Smooth muscle cell of bladder (primary cell): ENCODE measurements around the gene NAA10. TPM values are rescaled to one million over a fixed set of nuclear protein-coding genes. Genes with fewer than 3 reads are reported as not detected.

Experiments used
- total RNA-seq: library from RNA; depleted of rRNA; stranded (reverse); fragments of >200 nt; gene quantifications from 2 replicates; pipeline ENCODE4 v1.2.3, GENCODE V29; 2014

Gene NAA10
- total RNA-seq: 30.6 and 40.2 TPM in 2 replicates

GRCh38 chrX:153934762-153935325 lies at the start of gene NAA10:
NAA10 (minus strand) TSS chrX:153935037; CDS start chrX:153934904, 133 bp downstream.

GRCh38 chrX:153972368-153973126 lies 37.7 kb upstream of the NAA10 start, which contains the start of gene TMEM187:
TMEM187 (plus strand) TSS chrX:153972754; CDS start chrX:153982063, 9,309 bp downstream.

GRCh38 chrX:153971450-153972367 lies 36.9 kb upstream of the NAA10 start, which contains the start of gene HCFC1:
HCFC1 (minus strand) TSS chrX:153971818; CDS start chrX:153970840, 978 bp downstream.

GRCh38 chrX:153944140-153944799 lies 9.4 kb upstream of the NAA10 start, which contains the start of gene RENBP:
RENBP (minus strand) TSS chrX:153944643; CDS start chrX:153944610, 33 bp downstream.

GRCh38 chrX:153925739-153926551 lies 8.9 kb downstream of the NAA10 start, which contains the start of gene ARHGAP4:
ARHGAP4 (minus strand) TSS chrX:153926264; CDS start chrX:153926202, 62 bp downstream.

GRCh38 chrX:153903991-153904957 lies 30.6 kb downstream of the NAA10 start, which contains the start of gene AVPR2:
AVPR2 (plus strand) TSS chrX:153904673; CDS start chrX:153905146, 473 bp downstream.

GRCh38 chrX:153885968-153886903 lies 48.6 kb downstream of the NAA10 start, which contains the start of gene L1CAM:
L1CAM (minus strand) TSS chrX:153886173; CDS start chrX:153875836, 10,337 bp downstream.

Other genes with a start within 250 kb of the NAA10 start
- 9.8 and 20.7 TPM in 2 replicates for gene SLC6A8, start 247.1 kb downstream of the NAA10 start, total RNA-seq
- gene BCAP31, start 210.7 kb downstream of the NAA10 start, total RNA-seq: 133 and 217 TPM in 2 replicates
- 7.3 and 11.2 TPM in 2 replicates for gene ABCD1, start 210.2 kb downstream of the NAA10 start, total RNA-seq
- 1.3 and 3.9 TPM in 2 replicates for gene PLXNB3, start 170.8 kb downstream of the NAA10 start, total RNA-seq
- gene SRPK3, start 154.0 kb downstream of the NAA10 start, total RNA-seq: 0.43 and 0.74 TPM in 2 replicates
- 47.7 and 52.5 TPM in 2 replicates for gene IDH3G, start 140.7 kb downstream of the NAA10 start, total RNA-seq
- gene SSR4, start 140.4 kb downstream of the NAA10 start, total RNA-seq: 163 and 186 TPM in 2 replicates
- 0.14 and 0.18 TPM in 2 replicates for gene PDZD4, start 104.5 kb downstream of the NAA10 start, total RNA-seq
- 0.28 TPM in 2 replicates for gene L1CAM, start 48.9 kb downstream of the NAA10 start, total RNA-seq
- not detected in 2 replicates for gene AVPR2, start 30.4 kb downstream of the NAA10 start, total RNA-seq
- 1.1 and 1.3 TPM in 2 replicates for gene ARHGAP4, start 8.8 kb downstream of the NAA10 start, total RNA-seq
- gene RENBP, start 9.6 kb upstream of the NAA10 start, total RNA-seq: 2.0 and 2.6 TPM in 2 replicates
- 7.4 and 9.2 TPM in 2 replicates for gene HCFC1, start 36.8 kb upstream of the NAA10 start, total RNA-seq
- 6.4 and 8.2 TPM in 2 replicates for gene TMEM187, start 37.7 kb upstream of the NAA10 start, total RNA-seq
- gene IRAK1, start 84.9 kb upstream of the NAA10 start, total RNA-seq: 42.1 and 93.2 TPM in 2 replicates
- gene MECP2, start 162.7 kb upstream of the NAA10 start, total RNA-seq: 20.3 and 21.2 TPM in 2 replicates
- not detected in 2 replicates for gene OPN1LW, start 209.2 kb upstream of the NAA10 start, total RNA-seq
- not detected in 2 replicates for gene OPN1MW, start 247.6 kb upstream of the NAA10 start, total RNA-seq